Measurements from ENCODE around the gene NBPF1. TPM values are rescaled to one million over a fixed set of nuclear protein-coding genes. Genes with fewer than 3 reads are reported as not detected.
A peak's percentile ranks its signal among the peaks of the same experiment; 100 is the strongest.
"Not testable (repeated sequence)": the region's sequence is repeated elsewhere in the genome, so short reads cannot be mapped to it uniquely, and the experiment has no call there.

The NBPF1 gene
- 10 to 100 TPM; 37.0 to 43.3 (median 39.0) TPM for total RNA-seq (2021; fragmentation: NEBNext Ultra II Directional; extraction: Animal tissue kit (Norgen Biotek cat#: 25700))
- long read RNA-seq, partial matches to known transcripts: 5 of 16 reads
- long read RNA-seq, other reads (novel, unspliced or antisense): 7 of 16 reads

DNA sequence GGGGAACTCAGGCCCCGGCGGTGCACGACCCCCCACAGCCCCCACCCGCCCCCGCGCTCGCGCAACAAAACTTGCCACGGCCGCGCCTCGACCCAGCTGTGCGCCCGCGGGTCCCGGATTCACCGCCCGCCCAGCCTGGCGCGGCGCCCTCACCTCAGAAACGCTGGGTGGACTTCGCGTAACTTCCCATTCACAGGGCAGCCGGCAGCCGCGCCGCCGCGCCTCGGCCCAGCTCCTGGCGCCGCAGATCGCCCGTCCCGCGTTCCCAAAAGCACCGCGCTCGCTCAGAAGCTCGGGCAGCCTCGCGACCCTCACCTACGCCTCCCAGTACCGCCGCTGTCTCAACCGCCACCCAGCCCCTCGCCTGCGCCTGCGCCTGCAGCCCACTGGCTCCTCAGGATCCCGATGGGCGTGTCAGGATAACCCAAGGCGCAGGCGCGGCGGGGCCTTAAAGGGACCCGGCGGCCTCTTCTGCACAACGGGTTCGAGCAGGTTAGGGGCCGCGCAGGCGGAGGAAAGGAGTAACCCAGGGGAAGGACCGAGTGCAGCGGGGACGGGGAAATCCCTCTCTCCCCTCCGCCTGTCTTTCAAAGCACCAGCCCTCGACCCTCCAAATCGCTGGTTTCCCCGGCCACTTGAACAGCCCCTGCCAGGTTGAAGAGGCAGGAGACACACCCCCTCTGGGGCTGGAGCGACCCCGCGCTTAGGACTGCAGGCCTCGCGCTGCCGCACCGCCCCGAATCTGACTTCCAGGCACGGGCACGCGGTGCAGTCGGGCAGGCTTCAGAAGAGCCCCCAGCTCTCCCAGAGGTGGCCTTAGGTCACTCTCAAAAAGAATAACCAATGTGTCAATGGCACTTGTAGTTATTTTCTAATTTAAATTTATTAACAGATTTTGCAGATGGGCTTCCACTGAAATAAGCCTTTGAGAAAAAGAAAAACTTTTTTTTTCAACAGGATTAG is at the start of gene NBPF1:
Gene NBPF1 (minus strand): TSS at position 380 of the 963 bp plus-strand sequence.
- Mint-ChIP-seq H3K36me3 (ENCODE audit: low read depth) (no peaks in the 10 kb centered on the region), H3K4me3 (no peak within 1 kb of the TSS), H3K9me3 (no peaks in the 10 kb centered on the region), H3K27me3 (ENCODE audit: insufficient read depth) (no peaks in the 10 kb centered on the region), H3K4me1 (ENCODE audit: low read depth) (no peaks in the 10 kb centered on the region), H3K27ac (no peak within 1 kb of the TSS)
- TF ChIP-seq, protein P1, sequence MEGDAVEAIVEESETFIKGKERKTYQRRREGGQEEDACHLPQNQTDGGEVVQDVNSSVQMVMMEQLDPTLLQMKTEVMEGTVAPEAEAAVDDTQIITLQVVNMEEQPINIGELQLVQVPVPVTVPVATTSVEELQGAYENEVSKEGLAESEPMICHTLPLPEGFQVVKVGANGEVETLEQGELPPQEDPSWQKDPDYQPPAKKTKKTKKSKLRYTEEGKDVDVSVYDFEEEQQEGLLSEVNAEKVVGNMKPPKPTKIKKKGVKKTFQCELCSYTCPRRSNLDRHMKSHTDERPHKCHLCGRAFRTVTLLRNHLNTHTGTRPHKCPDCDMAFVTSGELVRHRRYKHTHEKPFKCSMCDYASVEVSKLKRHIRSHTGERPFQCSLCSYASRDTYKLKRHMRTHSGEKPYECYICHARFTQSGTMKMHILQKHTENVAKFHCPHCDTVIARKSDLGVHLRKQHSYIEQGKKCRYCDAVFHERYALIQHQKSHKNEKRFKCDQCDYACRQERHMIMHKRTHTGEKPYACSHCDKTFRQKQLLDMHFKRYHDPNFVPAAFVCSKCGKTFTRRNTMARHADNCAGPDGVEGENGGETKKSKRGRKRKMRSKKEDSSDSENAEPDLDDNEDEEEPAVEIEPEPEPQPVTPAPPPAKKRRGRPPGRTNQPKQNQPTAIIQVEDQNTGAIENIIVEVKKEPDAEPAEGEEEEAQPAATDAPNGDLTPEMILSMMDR (IDR thresholded peaks at IDR 0.05): peak; percentile 30; the same call in 1 of the 2 replicates
- peak; percentile 93 for DNase-seq

DNA sequence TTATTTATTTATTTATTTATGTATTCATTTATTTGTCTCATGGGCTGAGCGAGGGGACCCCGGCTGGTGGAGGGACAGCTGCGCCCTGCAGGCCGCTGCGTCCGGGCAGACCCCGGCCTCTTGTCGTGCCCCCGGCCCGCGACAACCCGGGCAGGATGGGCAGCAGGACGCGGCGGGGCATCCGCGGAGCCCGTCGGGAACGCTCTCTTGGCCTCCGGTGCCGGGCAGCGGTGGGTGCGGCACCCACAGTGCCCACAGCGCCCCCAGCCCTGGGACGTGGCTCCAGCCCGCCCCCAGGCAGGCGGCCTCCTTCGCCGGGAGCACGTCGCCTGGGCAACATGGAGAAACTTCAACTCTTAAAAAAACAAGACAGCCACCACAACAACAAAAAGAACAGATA is 44.9 kb upstream of the NBPF1 start:
- DNase-seq; H3K27me3 Mint-ChIP-seq (ENCODE audit: insufficient read depth); H3K27ac Mint-ChIP-seq; H3K4me3 Mint-ChIP-seq; H3K36me3 Mint-ChIP-seq (ENCODE audit: low read depth); H3K9me3 Mint-ChIP-seq; H3K4me1 Mint-ChIP-seq (ENCODE audit: low read depth): not testable (repeated sequence)

DNA sequence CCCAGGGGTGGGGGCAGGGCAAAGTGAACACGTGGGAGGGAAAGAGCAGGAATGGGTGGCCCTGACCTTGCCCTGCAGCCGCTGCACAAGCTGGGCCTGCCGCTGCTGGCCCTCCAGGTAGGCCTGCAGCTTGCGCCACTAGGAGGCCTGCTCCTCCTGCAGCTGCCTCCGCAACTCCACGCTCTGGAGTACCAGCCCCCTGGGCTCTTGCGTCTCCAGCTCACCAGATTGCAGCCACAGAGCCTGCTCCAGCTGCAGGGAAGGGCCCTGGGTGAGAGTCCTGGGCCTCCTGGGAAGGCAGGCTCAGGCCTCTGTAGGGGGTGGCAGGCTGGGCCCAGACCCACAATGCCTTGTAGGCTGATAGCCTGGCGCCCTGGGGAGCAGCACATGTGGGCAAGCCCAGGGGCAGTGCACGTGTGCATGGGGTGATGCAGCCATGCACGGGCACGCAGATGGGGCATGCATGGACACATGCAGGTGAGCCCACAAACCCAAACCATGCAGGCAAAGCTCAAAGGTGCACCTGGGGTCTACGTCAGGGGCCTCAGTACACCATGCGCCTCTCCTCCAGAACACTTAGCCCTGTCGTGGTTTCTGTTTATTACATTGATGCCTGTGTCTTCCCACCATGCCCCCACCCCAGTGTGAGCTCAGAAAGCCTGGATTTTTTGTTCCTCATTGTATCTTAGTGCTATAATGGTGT is 43.8 kb upstream of the NBPF1 start:
- H3K36me3 Mint-ChIP-seq (ENCODE audit: low read depth); H3K27ac Mint-ChIP-seq; H3K4me3 Mint-ChIP-seq; H3K9me3 Mint-ChIP-seq; H3K4me1 Mint-ChIP-seq (ENCODE audit: low read depth); H3K27me3 Mint-ChIP-seq (ENCODE audit: insufficient read depth); DNase-seq: not testable (repeated sequence)

DNA sequence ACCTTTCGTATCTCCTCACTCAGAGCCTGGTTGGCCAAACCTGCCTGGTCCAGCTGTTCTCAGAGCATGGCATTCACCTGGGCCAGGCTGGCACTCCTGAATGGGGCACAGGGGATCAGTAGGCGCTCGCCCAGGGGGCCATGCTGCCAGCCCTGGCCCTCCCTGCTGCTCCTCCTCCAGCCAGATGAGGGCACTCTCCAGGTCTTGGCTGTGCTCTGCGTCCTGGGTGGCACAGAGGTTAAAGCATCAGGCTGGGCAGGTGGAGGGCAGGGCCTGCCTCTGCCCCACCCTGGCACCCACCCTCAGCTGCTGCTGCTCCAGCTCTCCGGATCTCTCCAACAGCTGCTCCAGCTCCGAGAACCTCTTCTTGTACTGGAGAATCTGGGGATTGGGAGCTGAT is 43.2 kb upstream of the NBPF1 start:
- not testable (repeated sequence) for H3K27ac Mint-ChIP-seq; DNase-seq; H3K36me3 Mint-ChIP-seq (ENCODE audit: low read depth); H3K27me3 Mint-ChIP-seq (ENCODE audit: insufficient read depth); H3K4me1 Mint-ChIP-seq (ENCODE audit: low read depth); H3K9me3 Mint-ChIP-seq; H3K4me3 Mint-ChIP-seq

DNA sequence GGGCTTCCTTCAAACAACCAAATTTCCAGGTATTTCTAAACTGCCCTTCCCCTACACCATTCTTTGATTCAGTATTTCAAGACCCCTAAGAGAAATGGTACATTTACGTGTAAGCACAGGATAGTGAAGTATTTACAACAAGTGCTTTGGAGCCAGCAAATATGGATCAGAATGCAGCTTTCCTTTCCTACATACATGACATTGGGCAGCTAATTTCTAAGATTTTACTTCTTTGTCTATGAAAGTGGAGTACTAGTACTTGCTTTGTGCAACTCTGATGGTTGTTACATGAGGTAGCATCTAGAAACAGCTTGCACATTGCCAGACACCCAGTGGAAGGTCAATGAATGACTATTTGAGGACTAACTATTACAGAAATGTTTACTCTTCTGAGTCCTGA is 38.2 kb upstream of the NBPF1 start:
- H3K9me3 Mint-ChIP-seq; H3K4me1 Mint-ChIP-seq (ENCODE audit: low read depth); H3K27me3 Mint-ChIP-seq (ENCODE audit: insufficient read depth); H3K4me3 Mint-ChIP-seq; H3K36me3 Mint-ChIP-seq (ENCODE audit: low read depth); H3K27ac Mint-ChIP-seq: not testable (repeated sequence)
- DNase-seq: peak; percentile 26
- TF ChIP-seq, protein P1 (IDR thresholded peaks at IDR 0.05): peak; percentile 35

DNA sequence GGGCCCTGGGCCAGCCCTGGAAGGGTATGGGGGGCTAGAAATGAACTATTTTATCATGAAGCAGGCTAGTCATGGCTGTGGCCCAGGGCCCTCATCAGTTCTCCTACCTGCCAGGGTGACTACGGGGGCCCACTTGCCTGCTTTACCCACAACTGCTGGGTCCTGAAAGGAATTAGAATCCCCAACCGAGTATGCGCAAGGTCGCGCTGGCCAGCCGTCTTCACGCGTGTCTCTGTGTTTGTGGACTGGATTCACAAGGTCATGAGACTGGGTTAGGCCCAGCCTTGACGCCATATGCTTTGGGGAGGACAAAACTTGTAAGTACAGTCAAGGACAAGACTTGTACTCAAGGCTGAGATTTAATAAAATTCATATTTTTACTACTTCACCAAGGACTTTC is 36.6 kb upstream of the NBPF1 start:
- H3K9me3 Mint-ChIP-seq; H3K4me1 Mint-ChIP-seq (ENCODE audit: low read depth); H3K27me3 Mint-ChIP-seq (ENCODE audit: insufficient read depth); H3K4me3 Mint-ChIP-seq; H3K36me3 Mint-ChIP-seq (ENCODE audit: low read depth); DNase-seq; H3K27ac Mint-ChIP-seq: not testable (repeated sequence)

DNA sequence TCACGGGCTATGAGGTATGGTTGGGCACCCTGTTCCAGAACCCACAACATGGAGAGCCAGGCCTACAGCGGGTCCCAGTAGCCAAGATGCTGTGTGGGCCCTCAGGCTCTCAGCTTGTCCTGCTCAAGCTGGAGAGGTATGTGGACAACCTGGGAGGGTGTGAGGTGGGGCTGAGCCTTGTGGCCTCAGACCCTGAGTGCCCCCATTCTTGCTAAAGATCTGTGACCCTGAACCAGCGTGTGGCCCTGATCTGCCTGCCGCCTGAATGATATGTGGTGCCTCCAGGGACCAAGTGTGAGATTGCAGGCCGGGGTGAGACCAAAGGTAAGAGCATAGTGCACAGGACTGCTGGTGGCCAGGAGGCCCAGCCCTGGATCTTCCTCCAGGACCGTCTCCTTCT is 36.0 kb upstream of the NBPF1 start:
- not testable (repeated sequence) for H3K36me3 Mint-ChIP-seq (ENCODE audit: low read depth); DNase-seq; H3K27me3 Mint-ChIP-seq (ENCODE audit: insufficient read depth); H3K4me3 Mint-ChIP-seq; H3K9me3 Mint-ChIP-seq; H3K4me1 Mint-ChIP-seq (ENCODE audit: low read depth); H3K27ac Mint-ChIP-seq

DNA sequence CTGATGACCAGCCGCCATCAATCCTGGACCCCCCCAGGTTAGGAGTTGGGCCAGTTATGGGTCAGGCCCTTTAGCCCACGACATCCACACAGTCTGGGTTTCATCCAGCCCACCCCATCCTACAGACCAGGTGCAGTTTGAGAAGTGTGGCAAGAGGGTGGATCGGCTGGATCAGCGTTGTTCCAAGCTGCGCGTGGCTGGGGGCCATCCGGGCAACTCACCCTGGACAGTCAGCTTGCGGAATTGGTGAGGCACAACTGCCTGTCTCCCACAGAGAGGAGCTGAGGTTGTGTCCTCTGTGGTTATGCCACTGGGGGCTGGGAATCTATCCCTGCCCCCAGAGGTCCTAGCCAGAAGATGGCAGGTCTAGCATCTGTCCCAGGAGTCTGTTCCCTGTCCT is 35.4 kb upstream of the NBPF1 start:
- H3K4me1 Mint-ChIP-seq (ENCODE audit: low read depth); H3K27ac Mint-ChIP-seq; H3K9me3 Mint-ChIP-seq; H3K4me3 Mint-ChIP-seq; H3K27me3 Mint-ChIP-seq (ENCODE audit: insufficient read depth); H3K36me3 Mint-ChIP-seq (ENCODE audit: low read depth); DNase-seq: not testable (repeated sequence)

DNA sequence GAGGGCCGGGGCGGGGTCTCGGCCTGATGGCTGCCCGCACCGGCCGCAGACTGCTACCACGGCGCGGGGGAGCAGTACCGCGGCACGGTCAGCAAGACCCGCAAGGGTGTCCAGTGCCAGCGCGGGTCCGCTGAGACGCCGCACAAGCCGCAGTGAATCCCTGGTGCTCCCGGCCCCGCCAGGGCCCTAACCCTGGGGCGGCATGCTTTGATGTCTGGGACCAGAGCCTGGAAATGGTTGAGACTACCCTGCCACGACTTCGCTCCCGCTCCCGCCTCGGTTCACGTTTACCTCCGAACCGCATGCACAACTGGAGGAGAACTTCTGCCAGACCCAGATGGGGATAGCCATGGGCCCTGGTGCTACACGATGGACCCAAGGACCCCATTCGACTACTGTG is 34.9 kb upstream of the NBPF1 start:
- not testable (repeated sequence) for H3K4me3 Mint-ChIP-seq

DNA sequence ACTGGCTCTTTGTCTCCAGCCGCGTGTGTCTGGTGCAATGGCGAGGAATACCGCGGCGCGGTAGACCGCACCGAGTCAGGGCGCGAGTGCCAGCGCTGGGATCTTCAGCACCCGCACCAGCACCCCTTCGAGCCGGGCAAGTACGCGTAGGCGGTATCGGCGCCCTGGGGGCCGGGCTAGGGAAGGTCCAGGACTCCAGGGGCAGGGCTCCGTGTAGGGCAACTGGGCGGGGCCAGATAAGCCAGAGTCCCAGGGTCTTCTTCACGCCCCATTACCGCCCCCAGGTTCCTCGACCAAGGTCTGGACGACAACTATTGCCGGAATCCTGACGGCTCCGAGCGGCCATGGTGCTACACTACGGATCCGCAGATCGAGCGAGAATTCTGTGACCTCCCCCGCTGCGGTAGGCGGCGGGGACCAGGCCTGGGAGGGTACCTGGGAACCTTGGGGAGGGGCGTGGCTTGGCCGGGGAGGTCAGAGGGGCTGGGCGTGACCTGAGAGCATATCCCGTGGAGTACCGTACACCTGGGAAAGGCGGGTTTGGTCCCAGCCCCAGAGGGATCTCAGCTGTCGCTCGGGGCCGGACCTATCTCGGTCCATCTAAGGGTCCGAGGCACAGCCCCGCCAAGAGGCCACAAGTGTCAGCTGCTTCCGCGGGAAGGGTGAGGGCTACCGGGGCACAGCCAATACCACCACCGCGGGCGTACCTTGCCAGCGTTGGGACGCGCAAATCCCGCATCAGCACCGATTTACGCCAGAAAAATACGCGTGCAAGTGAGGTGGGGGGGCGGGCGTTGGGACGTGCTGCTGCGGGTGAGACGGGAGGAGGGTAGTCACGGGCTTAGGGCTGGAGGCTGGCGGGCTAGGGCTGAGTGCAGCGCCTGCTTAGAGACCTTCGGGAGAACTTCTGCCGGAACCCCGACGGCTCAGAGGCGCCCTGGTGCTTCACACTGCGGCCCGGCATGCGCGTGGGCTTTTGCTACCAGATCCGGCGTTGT is 34.1 kb upstream of the NBPF1 start:
- H3K9me3 Mint-ChIP-seq; H3K4me3 Mint-ChIP-seq; H3K27ac Mint-ChIP-seq; H3K27me3 Mint-ChIP-seq (ENCODE audit: insufficient read depth); DNase-seq; H3K4me1 Mint-ChIP-seq (ENCODE audit: low read depth); H3K36me3 Mint-ChIP-seq (ENCODE audit: low read depth): not testable (repeated sequence)

More for the DNA sequence above, 34.9 kb upstream of the NBPF1 start:
- H3K27ac Mint-ChIP-seq; H3K9me3 Mint-ChIP-seq; H3K36me3 Mint-ChIP-seq (ENCODE audit: low read depth); DNase-seq; H3K4me1 Mint-ChIP-seq (ENCODE audit: low read depth); H3K27me3 Mint-ChIP-seq (ENCODE audit: insufficient read depth): not testable (repeated sequence)

DNA sequence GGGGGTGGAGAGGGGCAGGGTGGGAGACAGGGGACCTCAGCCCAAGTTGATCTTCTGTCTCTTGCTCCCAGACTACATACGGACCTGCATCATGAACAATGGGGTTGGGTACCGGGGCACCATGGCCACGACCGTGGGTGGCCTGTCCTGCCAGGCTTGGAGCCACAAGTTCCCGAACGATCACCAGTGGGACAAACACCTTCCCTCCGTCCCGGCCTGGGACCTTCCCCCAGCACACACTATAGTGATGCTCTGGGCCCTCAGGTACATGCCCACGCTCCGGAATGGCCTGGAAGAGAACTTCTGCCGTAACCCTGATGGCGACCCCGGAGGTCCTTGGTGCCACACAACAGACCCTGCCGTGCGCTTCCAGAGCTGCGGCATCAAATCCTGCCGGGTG is 33.4 kb upstream of the NBPF1 start:
- not testable (repeated sequence) for H3K9me3 Mint-ChIP-seq; H3K27me3 Mint-ChIP-seq (ENCODE audit: insufficient read depth); H3K36me3 Mint-ChIP-seq (ENCODE audit: low read depth); H3K4me1 Mint-ChIP-seq (ENCODE audit: low read depth); H3K4me3 Mint-ChIP-seq; H3K27ac Mint-ChIP-seq; DNase-seq
